ENCODE measurements around the gene RAPGEF4.

- no peak for TF ChIP-seq DR1 (CRISPR knock-in tag; IDR thresholded peaks at IDR 0.05)
- TF ChIP-seq ZNF713 (CRISPR knock-in tag; IDR thresholded peaks at IDR 0.05), result no peak
These were observed 108.5 kb downstream of the RAPGEF4 start for GRCh38 chr2:172843902-172844715.

Measured in HepG2 (cell line).